IMR-90 (cell line): Measurements from ENCODE around the gene SV2C. TPM values are rescaled to one million over a fixed set of nuclear protein-coding genes. Genes with fewer than 3 reads are reported as not detected.

Experiments used
- ATAC-seq: fragments of 200-7000 bp; cut with Tn5 transposase; 2 replicates; pipeline ENCODE4 v1.9.1; 2020; ENCODE audit warnings: low read depth, mild to moderate bottlenecking, moderate library complexity
- BruUV-seq: library from RNA; stranded (reverse); fragments of 400-500 nt; replicated peaks from 2 replicates; lab custom pipeline; 2021; lab: Mats Ljungman, UMichigan
- CTCF ChIA-PET: fragments of 300-600 bp; formaldehyde crosslinking; extraction: SDS; loops from one replicate; lab custom pipeline; 2021; ENCODE audit warnings: antibody characterized with exemption; lab: Yijun Ruan, JAX
- POLR2A ChIA-PET: fragments of 300-600 bp; sonication (Branson Sonifier 250); formaldehyde crosslinking; loops from one replicate; lab custom pipeline; 2022; ENCODE audit warnings: antibody characterized with exemption; ENCODE audit not compliant: unreplicated experiment; lab: Charles Lee
- DNase-seq: peaks from one replicate; pipeline ENCODE4 v3.0.0; 2013
- H2AFZ ChIP-seq: replicated peaks from 2 replicates; pipeline ENCODE3; 2013; ENCODE audit warnings: low read length, mild to moderate bottlenecking; ENCODE audit not compliant: poor library complexity
- H2AK5ac ChIP-seq: 2 replicates; pipeline ENCODE4 v1.6.1; 2013; ENCODE audit warnings: low read depth, low read length, inconsistent platforms
- H2AK9ac ChIP-seq: replicated peaks from 2 replicates; pipeline ENCODE3; 2013; ENCODE audit warnings: mild to moderate bottlenecking, low read depth, low read length, moderate library complexity; ENCODE audit not compliant: poor library complexity
- H2BK120ac ChIP-seq: 2 replicates; pipeline ENCODE4 v1.6.1; 2013; ENCODE audit warnings: low read depth, low read length, inconsistent platforms
- H2BK15ac ChIP-seq: 3 replicates; pipeline ENCODE4 v1.6.1; 2013; ENCODE audit warnings: low read depth, low read length, inconsistent platforms
- H2BK20ac ChIP-seq: 2 replicates; pipeline ENCODE4 v1.6.1; 2013; ENCODE audit warnings: low read depth, mild to moderate bottlenecking, inconsistent platforms, low read length, moderate library complexity
- H2BK5ac ChIP-seq: 2 replicates; pipeline ENCODE4 v1.6.1; 2013; ENCODE audit warnings: mild to moderate bottlenecking, low read depth, low read length, inconsistent platforms; ENCODE audit not compliant: poor library complexity, severe bottlenecking
- H3K14ac ChIP-seq: replicated peaks from 2 replicates; pipeline ENCODE4 v1.6.1; 2013; ENCODE audit warnings: low read depth, low read length, inconsistent platforms
- H3K18ac ChIP-seq: 2 replicates; pipeline ENCODE4 v1.6.1; 2013; ENCODE audit warnings: low read depth, low read length, control low read depth
- H3K23ac ChIP-seq: 2 replicates; pipeline ENCODE4 v1.6.1; 2013; ENCODE audit warnings: low read depth, low read length, inconsistent platforms
- H3K27ac ChIP-seq: 2 replicates; pipeline ENCODE4 v1.5.1; 2013; ENCODE audit warnings: mild to moderate bottlenecking, control low read depth, low read length; ENCODE audit not compliant: insufficient read depth
- H3K27me3 ChIP-seq: 2 replicates; pipeline ENCODE4 v1.6.1; 2013; ENCODE audit warnings: low read length; ENCODE audit not compliant: control insufficient read depth, insufficient read depth
- H3K36me3 ChIP-seq: 2 replicates; pipeline ENCODE4 v1.6.1; 2013; ENCODE audit warnings: low read length, mixed read lengths; ENCODE audit not compliant: control insufficient read depth, insufficient read depth
- H3K4ac ChIP-seq: 2 replicates; pipeline ENCODE4 v1.6.1; 2013; ENCODE audit warnings: low read depth, low read length, inconsistent platforms
- H3K4me1 ChIP-seq: 2 replicates; pipeline ENCODE4 v1.6.1; 2013; ENCODE audit warnings: low read length, mixed read lengths; ENCODE audit not compliant: control insufficient read depth, insufficient read depth
- H3K4me2 ChIP-seq: 2 replicates; pipeline ENCODE4 v1.6.1; 2013; ENCODE audit warnings: low read depth, mild to moderate bottlenecking, control low read depth, low read length, moderate library complexity
- H3K4me3 ChIP-seq: 2 replicates; pipeline ENCODE4 v1.5.1; 2013; ENCODE audit warnings: low read depth, mild to moderate bottlenecking, control low read depth, low read length, moderate library complexity; ENCODE audit not compliant: insufficient read depth
- H3K56ac ChIP-seq: 2 replicates; pipeline ENCODE4 v1.6.1; 2013; ENCODE audit warnings: low read length, inconsistent platforms; ENCODE audit not compliant: insufficient read depth; ENCODE audit errors: extremely low read depth
- H3K79me1 ChIP-seq, 2 experiments: 2 replicates each; pipeline ENCODE4 v1.6.1; 2013; ENCODE audit warnings: low read length in 2 of 2, inconsistent platforms in 1 of 2, low read depth in 1 of 2
- H3K9ac ChIP-seq: 2 replicates; pipeline ENCODE4 v1.6.1; 2013; ENCODE audit warnings: low read depth, low read length, control low read depth
- H3K9me1 ChIP-seq: 2 replicates; pipeline ENCODE4 v1.6.1; 2013; ENCODE audit warnings: low read length, inconsistent platforms; ENCODE audit not compliant: insufficient read depth
- H3K9me3 ChIP-seq: 2 replicates; pipeline ENCODE4 v1.6.1; 2013; ENCODE audit warnings: low read length; ENCODE audit not compliant: control insufficient read depth, insufficient read depth
- H4K20me1 ChIP-seq: 2 replicates; pipeline ENCODE4 v1.6.1; 2013; ENCODE audit warnings: low read length, inconsistent platforms; ENCODE audit not compliant: insufficient read depth
- H4K5ac ChIP-seq: 2 replicates; pipeline ENCODE4 v1.6.1; 2013; ENCODE audit warnings: mild to moderate bottlenecking, low read depth, low read length, control low read depth
- H4K8ac ChIP-seq, 2 experiments: 2 replicates each; pipeline ENCODE4 v1.6.1; 2013; ENCODE audit warnings: low read depth in 2 of 2, low read length in 2 of 2, control low read depth in 1 of 2, inconsistent platforms in 1 of 2
- H4K91ac ChIP-seq: 2 replicates; pipeline ENCODE4 v1.6.1; 2013; ENCODE audit warnings: low read depth, low read length, inconsistent platforms; ENCODE audit not compliant: insufficient read depth
- RAD21 ChIP-seq: IDR thresholded peaks from 2 replicates; pipeline ENCODE4 v1.6.1; 2012; ENCODE audit warnings: low read length, improper control_type of control experiment
- WGBS, 2 experiments: methylation state at CpG; one replicate each; pipeline versions ENCODE4 v1.1.5 to v1.1.7; 2013; ENCODE audit warnings: missing lambda C conversion rate in 2 of 2; ENCODE audit not compliant: insufficient read length in 1 of 2; ENCODE audit errors: extremely low coverage in 2 of 2; 5-methylcytosine and 5-hydroxymethylcytosine counted together
- dilution Hi-C: fragments of 300-500 bp; cut with HindIII; formaldehyde crosslinking; loops from one replicate; pipeline ENCODE4 v1.14.3; 2018; ENCODE audit warnings: low sequenced_read_pairs; ENCODE audit not compliant: unreplicated experiment
- in situ Hi-C: fragments of 300-500 bp; cut with MboI; formaldehyde crosslinking; loops from 3 replicates; pipeline ENCODE4 v1.14.3; 2019; ENCODE audit warnings: low sequenced_read_pairs, inconsistent platforms, mixed read lengths
- intact Hi-C: fragments of 100-400 bp; cut with micrococcal nuclease; formaldehyde crosslinking; loops from 2 replicates; pipeline ENCODE4 v1.10.0; 2022
- polyA plus RNA-seq, 3 experiments: library from polyadenylated mRNA; depleted of rRNA; stranded (reverse); fragments of >200 nt; gene quantifications; 2 replicates each; pipeline ENCODE4 v1.2.3, GENCODE V29; 2012; ENCODE audit warnings: low replicate concordance in 1 of 3
- total RNA-seq: library from RNA; depleted of rRNA; stranded (reverse); fragments of >200 nt; gene quantifications from 2 replicates; pipeline ENCODE4 v1.2.3, GENCODE V29; 2012
- TF ChIP-seq, protein P1 (sequence below): fragments of 150-350 bp; IDR thresholded peaks from 2 replicates; pipeline ENCODE4 v1.6.1; 2017; ENCODE audit warnings: mild to moderate bottlenecking, antibody characterized with exemption, low read length, low read depth

The SV2C gene
- total and polyA plus RNA-seq, 2 of the 4 experiments (the other 2 are of a cell fraction) = not detected

DNA sequence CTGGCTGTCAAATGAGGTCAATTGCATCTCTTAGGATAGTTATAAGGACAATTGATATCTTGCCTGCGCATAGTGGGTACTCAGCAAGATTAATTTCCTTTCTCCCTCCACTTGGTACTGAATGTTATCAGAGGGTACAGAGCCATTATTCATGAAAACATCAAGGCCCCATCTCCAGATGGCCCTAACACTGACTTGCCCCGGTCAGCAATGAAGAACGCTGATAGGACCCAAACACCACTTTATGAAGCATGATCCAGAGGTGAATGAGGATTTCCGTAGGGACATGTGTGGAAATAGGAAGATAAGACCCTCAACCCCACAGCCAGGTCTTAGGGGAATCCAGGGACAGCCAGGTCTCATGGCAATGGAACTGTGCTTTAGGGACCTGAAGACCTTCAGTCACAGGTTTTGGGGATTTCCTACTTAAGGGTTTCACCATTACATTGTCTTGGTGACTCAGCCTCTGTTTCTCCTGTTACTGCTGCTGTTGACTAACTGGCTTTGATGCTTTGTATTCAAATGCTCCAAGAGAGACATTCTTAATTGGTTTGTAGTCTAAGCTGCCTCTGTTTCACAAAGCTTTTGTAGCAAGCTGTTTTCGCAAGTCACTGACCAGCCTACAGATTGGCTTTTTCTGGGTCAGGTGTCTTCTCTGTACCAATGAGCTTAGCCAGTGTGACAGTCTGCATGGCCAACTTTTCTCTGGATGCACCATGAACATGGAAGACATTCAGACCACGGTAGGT, 284.6 kb downstream of the SV2C start:
- BruUV-seq = no TSS peak
- dilution Hi-C loops = no loop called here

More for the DNA sequence above, 284.6 kb downstream of the SV2C start:
- Histone ChIP-seq H4K8ac (no peak overlapping the region), H2BK15ac (no peak overlapping the region), H3K14ac (no peak overlapping the region), H3K36me3 (no peaks in the 10 kb centered on the region), H3K27me3 (peaks cover 10% of the 10 kb centered on the region), H3K9me1 (peaks cover under 1% of the 10 kb centered on the region), H2AK5ac (no peak overlapping the region), H4K20me1 (no peaks in the 10 kb centered on the region), H3K23ac (no peak overlapping the region), H3K79me1 (no peaks in the 10 kb centered on the region), H3K9ac (no peak overlapping the region), H2BK5ac (no peak overlapping the region), H4K5ac (no peak overlapping the region), H3K56ac (no peak overlapping the region), H2BK20ac (no peak overlapping the region), H3K4me3 (no peak overlapping the region), H3K4me1 (peaks cover 7% of the 10 kb centered on the region), H3K18ac (no peak overlapping the region), H4K91ac (no peak overlapping the region), H2AK9ac (no peak overlapping the region), H2BK120ac (no peak overlapping the region), H3K27ac (no peak overlapping the region), H3K4ac (no peak overlapping the region), H2AFZ (no peak overlapping the region), H3K9me3 (no peaks in the 10 kb centered on the region), H3K4me2 (no peak overlapping the region)
- 100% methylated on average over 1 of the region's 6 CpGs; no CpG with 5 or more reads in 1 of the 2 experiments for WGBS, 2 experiments
- DNase-seq (peak; percentile 16), ATAC-seq (no peak)
- in situ Hi-C loops = no loop called here
- ChIA-PET CTCF (no interaction called here), POLR2A (no interaction called here)
- TF ChIP-seq RAD21 = no peak
- TF ChIP-seq, protein P1, sequence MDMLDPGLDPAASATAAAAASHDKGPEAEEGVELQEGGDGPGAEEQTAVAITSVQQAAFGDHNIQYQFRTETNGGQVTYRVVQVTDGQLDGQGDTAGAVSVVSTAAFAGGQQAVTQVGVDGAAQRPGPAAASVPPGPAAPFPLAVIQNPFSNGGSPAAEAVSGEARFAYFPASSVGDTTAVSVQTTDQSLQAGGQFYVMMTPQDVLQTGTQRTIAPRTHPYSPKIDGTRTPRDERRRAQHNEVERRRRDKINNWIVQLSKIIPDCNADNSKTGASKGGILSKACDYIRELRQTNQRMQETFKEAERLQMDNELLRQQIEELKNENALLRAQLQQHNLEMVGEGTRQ = peak; percentile 25; the same call in 1 of the 2 replicates
- intact Hi-C loops = no loop called here
